GM13977 (cell line): Measurements from ENCODE around the gene SH3BP1.

Experiments used
- DNase-seq: peaks from one replicate; pipeline ENCODE4 v3.0.0; 2012; ENCODE audit warnings: low spot score
- in situ Hi-C: fragments of 300-500 bp; cut with MboI; formaldehyde crosslinking; loops from one replicate; pipeline ENCODE4 v1.12.0; 2022; ENCODE audit warnings: low sequenced_read_pairs, low pct_unique_long_range_greater_than_20kb, mixed read lengths, inconsistent platforms; ENCODE audit not compliant: unreplicated experiment
- TF ChIP-seq, protein P1 (sequence below): IDR thresholded peaks from 2 replicates; pipeline ENCODE4 v1.5.1; 2012; ENCODE audit warnings: mild to moderate bottlenecking, control low read depth; ENCODE audit not compliant: insufficient read depth; ENCODE audit errors: extremely low read depth, missing control alignments

Gene SH3BP1

DNA sequence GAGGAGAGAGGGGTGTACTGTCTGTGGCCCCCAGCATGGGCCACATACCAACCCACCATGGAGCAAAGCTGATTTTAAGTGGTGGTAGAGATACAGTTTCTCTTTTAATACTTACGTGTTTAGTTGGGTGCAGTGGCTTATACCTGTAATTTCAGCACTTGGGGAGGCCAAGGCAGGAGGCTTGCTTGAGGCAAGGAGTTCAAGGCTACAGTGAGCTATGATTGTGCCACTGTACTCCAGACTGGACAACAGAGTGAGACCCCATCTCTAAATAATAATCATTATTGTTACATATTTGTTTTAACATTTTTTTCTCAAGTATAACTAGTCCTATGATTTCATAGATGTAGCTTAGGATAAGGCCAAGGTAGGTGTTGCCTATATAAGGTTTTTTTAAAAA is 22.0 kb upstream of the SH3BP1 start:
- no peak for DNase-seq
- in situ Hi-C loops, result no loop called here
- TF ChIP-seq, protein P1, sequence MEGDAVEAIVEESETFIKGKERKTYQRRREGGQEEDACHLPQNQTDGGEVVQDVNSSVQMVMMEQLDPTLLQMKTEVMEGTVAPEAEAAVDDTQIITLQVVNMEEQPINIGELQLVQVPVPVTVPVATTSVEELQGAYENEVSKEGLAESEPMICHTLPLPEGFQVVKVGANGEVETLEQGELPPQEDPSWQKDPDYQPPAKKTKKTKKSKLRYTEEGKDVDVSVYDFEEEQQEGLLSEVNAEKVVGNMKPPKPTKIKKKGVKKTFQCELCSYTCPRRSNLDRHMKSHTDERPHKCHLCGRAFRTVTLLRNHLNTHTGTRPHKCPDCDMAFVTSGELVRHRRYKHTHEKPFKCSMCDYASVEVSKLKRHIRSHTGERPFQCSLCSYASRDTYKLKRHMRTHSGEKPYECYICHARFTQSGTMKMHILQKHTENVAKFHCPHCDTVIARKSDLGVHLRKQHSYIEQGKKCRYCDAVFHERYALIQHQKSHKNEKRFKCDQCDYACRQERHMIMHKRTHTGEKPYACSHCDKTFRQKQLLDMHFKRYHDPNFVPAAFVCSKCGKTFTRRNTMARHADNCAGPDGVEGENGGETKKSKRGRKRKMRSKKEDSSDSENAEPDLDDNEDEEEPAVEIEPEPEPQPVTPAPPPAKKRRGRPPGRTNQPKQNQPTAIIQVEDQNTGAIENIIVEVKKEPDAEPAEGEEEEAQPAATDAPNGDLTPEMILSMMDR, result no peak

DNA sequence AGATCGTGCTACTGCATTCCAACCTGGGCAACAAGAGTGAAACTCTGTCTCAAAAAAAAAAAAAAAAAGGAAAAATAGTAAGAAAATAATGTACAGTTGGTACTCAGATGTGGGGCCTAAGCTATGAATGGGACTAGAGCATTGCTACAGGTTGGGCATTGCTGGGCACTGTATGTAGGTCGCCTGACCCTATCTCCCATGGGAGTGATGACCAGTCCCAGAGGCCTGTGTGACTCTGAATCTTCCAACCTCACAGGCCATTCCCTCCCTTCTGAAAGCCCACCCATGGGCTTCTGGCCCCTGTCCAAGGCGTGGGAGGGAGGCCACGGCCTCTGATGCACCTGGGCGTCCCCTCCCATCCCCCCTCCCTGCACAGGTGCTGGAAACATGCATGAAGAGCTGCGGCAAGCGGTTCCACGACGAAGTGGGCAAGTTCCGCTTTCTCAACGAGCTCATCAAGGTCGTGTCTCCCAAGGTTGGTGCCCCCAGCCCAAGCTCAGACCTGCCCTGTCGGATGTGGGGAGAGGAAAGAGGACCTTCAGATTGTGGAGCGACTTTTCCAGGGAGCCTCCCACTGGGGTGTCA is 21.3 kb upstream of the SH3BP1 start:
- DNase-seq, result no peak
- TF ChIP-seq, protein P1, result no peak
- in situ Hi-C loops, result no loop called here

DNA sequence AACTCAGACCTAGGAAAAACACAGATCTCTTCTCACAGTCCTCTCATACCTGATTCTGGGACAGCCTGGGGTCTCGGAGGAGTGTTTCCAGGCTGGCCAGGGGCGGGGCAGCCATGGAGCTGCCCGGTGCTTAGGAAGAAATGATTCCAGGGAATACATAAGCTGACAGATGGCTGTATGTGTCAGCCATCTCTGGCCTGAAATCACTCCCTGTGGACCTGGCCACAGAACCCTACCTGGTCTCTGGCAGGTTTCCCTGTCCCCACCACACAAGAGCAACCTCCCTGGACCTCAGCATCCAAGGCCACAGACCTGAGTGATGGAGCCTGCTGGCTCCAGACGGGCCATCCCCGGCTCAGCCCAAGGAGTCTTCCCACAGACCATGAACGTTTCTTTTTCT is 20.8 kb upstream of the SH3BP1 start:
- DNase-seq, result no peak
- in situ Hi-C loops, result no loop called here
- TF ChIP-seq, protein P1, result no peak

DNA sequence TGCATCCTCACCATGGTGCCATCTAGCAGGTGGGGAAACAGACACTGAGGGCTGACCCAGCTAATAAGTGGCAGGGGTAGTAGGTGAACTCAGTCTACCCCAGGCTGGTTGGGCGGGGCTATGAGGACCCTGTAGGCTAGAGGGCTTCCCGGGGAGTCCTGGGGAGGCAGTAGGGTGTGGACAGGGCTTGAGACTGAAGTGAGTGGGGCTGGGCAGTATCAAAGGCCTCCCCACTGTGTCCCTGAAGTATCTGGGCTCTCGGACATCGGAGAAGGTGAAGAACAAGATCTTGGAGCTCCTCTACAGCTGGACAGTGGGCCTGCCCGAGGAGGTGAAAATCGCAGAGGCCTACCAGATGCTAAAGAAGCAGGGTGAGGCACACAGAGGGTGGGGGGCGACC is 19.5 kb upstream of the SH3BP1 start:
- in situ Hi-C loops, result loop anchor here (10.0 kb wide), 1 partner anchor 55 kb away; the partner anchor contains the start of gene LGALS1

DNA sequence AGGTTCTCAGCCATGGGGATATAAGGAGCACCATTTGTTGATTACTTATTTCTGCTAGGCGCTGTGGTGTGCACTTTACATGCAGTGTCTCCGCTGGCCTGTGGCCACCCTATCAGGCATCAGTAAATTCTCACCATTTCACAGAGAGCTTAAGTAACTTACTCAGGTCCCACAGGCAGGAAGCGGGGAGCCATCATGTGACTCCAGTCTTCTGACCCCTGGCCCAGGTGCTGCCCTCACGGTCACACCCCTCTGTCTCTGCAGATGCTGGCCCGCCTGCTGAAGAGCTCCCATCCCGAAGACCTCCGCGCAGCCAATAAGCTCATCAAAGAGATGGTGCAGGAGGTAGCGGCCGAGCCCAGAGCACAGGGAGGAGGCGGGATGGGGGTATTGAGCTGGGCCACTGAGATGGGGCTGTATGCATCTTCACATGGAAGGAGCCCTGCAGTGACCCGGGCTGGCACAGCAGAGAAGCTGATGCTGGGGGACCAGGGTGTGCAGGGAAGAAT is 18.1 kb upstream of the SH3BP1 start:
- no peak for DNase-seq
- TF ChIP-seq, protein P1, result no peak
- in situ Hi-C loops, result loop anchor here (10.0 kb wide), 1 partner anchor 53 kb away; the partner anchor contains the start of gene LGALS1

More for the DNA sequence above, 19.5 kb upstream of the SH3BP1 start:
- TF ChIP-seq, protein P1, result no peak
- no peak for DNase-seq

DNA sequence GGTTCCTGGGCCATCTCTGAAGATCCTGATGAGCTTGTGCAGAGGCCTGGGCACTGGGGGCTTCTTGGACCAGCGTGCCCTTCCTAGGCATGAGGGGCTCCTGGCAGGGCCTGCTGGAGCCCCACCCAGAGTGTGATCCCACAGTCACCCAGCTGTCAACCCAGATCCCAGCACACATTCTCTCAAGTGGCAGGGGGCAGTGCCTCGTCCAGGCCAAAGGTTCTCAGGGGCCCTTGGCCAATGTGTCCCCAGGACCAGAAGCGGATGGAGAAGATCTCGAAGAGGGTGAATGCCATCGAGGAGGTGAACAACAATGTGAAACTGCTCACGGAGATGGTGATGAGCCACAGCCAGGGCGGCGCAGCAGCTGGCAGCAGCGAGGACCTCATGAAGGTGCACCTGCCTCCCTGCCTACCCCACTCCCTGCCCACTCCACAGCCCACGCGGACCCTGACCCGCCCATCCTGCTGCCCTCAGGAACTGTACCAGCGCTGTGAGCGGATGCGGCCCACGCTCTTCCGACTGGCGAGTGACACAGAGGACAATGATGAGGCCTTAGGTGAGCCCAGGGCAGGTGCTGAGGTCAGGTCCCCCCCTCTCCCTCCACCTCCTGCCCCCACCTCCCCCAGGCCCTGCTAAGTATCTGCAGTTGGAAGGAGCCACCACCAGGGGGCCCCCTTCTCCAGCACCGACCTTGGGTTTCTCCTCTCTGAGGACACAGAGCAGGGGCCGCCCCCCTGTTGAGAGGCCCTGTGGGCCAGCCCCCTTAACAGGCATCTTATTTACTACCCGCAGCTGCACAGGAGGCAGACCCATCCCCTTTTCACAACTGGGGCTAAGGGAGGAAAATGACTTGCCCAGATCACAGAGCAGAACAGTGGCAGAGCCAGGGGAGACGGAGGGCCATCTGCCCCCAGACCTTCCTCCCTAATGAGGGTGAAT is 16.1 kb upstream of the SH3BP1 start:
- in situ Hi-C loops, result loop anchor here (10.0 kb wide), 1 partner anchor 51 kb away; the partner anchor contains the start of gene LGALS1
- peak; percentile 84 for DNase-seq
- TF ChIP-seq, protein P1, result peak; percentile 83
